Endothelial cell of umbilical vein (primary cell): ENCODE measurements around the gene SLC22A23. TPM values are rescaled to one million over a fixed set of nuclear protein-coding genes. Genes with fewer than 3 reads are reported as not detected.

Source experiments
- BruUV-seq: library from RNA; stranded (reverse); fragments of 400-500 nt; replicated peaks from 2 replicates; lab custom pipeline; 2021; lab: Mats Ljungman, UMichigan
- CTCF ChIA-PET: fragments of 300-600, 350-600 bp; sonication (Branson Sonifier 250); formaldehyde crosslinking; loops from one replicate; lab custom pipeline; 2021; ENCODE audit warnings: antibody characterized with exemption, inconsistent platforms; lab: Charles Lee
- POLR2A ChIA-PET: fragments of 300-600, 350-600 bp; sonication (Branson Sonifier 250); formaldehyde crosslinking; loops from one replicate; lab custom pipeline; 2021; ENCODE audit warnings: antibody characterized with exemption, inconsistent platforms; lab: Charles Lee
- DNase-seq: peaks from one replicate; pipeline ENCODE4 v3.0.0-alpha.2; 2011; ENCODE audit warnings: low read depth, low spot score
- FAIRE-seq: peaks from 2 replicates; lab custom pipeline; 2011; peaks lifted over from hg19 to GRCh38; lab: Jason Lieb, UNC
- H2AFZ ChIP-seq: 2 replicates; pipeline ENCODE4 v1.6.0; 2012; ENCODE audit warnings: low read depth, low read length, control low read depth, inconsistent platforms
- H3K27ac ChIP-seq: 2 replicates; pipeline ENCODE4 v1.5.1; 2011; ENCODE audit warnings: low read depth, mild to moderate bottlenecking, control low read depth, low read length, moderate library complexity; ENCODE audit not compliant: insufficient read depth
- H3K27me3 ChIP-seq, 2 experiments: 2 replicates each; pipeline versions ENCODE4 v1.6.0 to v1.6.1; 2011; ENCODE audit warnings: low read length in 2 of 2, mixed read lengths in 1 of 2; ENCODE audit not compliant: control insufficient read depth in 2 of 2, insufficient read depth in 2 of 2
- H3K36me3 ChIP-seq, 2 experiments: 2 replicates in 1 of 2; 3 replicates in 1 of 2; pipeline ENCODE4 v1.5.1; 2011; ENCODE audit warnings: low read length in 2 of 2, mild to moderate bottlenecking in 1 of 2, moderate library complexity in 1 of 2; ENCODE audit not compliant: control insufficient read depth in 2 of 2, insufficient read depth in 2 of 2; ENCODE audit errors: extremely low read depth in 1 of 2
- H3K4me1 ChIP-seq: 3 replicates; pipeline ENCODE4 v1.5.1; 2011; ENCODE audit warnings: mild to moderate bottlenecking, low read length; ENCODE audit not compliant: control insufficient read depth, insufficient read depth; ENCODE audit errors: extremely low read depth
- H3K4me2 ChIP-seq: 2 replicates; pipeline ENCODE4 v1.6.1; 2011; ENCODE audit warnings: low read length, control low read depth, mixed read lengths; ENCODE audit not compliant: insufficient read depth
- H3K4me3 ChIP-seq, 3 experiments: fragments of 200-600 bp in 1 of 3; sonication (generic), shearing (Covaris generic) in 1 of 3; replicated peaks in 1 of 3; 2 replicates each; pipeline ENCODE4 v1.5.1; 2011 to 2016; ENCODE audit warnings: control low read depth in 3 of 3, low read length in 3 of 3, mild to moderate bottlenecking in 2 of 3, inconsistent platforms in 1 of 3, low read depth in 1 of 3, moderate library complexity in 1 of 3; ENCODE audit not compliant: insufficient read depth in 1 of 3
- H3K79me2 ChIP-seq: 2 replicates; pipeline ENCODE4 v1.6.0; 2012; ENCODE audit warnings: low read length, inconsistent platforms; ENCODE audit not compliant: control insufficient read depth, insufficient read depth
- H3K9ac ChIP-seq: replicated peaks from 2 replicates; pipeline ENCODE3; 2011; ENCODE audit warnings: low read length, control low read depth; ENCODE audit not compliant: insufficient read depth; ENCODE audit errors: extremely low read depth
- H3K9me1 ChIP-seq: replicated peaks from 3 replicates; pipeline ENCODE4 v1.6.0; 2011; ENCODE audit warnings: mild to moderate bottlenecking, low read length; ENCODE audit not compliant: control insufficient read depth, insufficient read depth; ENCODE audit errors: extremely low read depth
- H3K9me3 ChIP-seq: replicated peaks from 2 replicates; pipeline ENCODE4 v1.5.1; 2012; ENCODE audit warnings: low read length, inconsistent platforms; ENCODE audit not compliant: control insufficient read depth, insufficient read depth
- H4K20me1 ChIP-seq: replicated peaks from 2 replicates; pipeline ENCODE3; 2011; ENCODE audit warnings: mild to moderate bottlenecking, low read length; ENCODE audit not compliant: control insufficient read depth, insufficient read depth; ENCODE audit errors: extremely low read depth
- EZH2 ChIP-seq: IDR thresholded peaks from 2 replicates; pipeline ENCODE4 v1.6.1; 2012; ENCODE audit warnings: borderline replicate concordance, low read depth, mild to moderate bottlenecking, moderate library complexity, low read length, inconsistent platforms; ENCODE audit not compliant: severe bottlenecking
- FOS ChIP-seq: IDR thresholded peaks from 2 replicates; pipeline ENCODE4 v1.6.1; 2011; ENCODE audit warnings: mild to moderate bottlenecking, low read length, moderate library complexity, borderline replicate concordance; ENCODE audit not compliant: insufficient read depth
- GATA2 ChIP-seq: IDR thresholded peaks from 2 replicates; pipeline ENCODE4 v1.7.0; 2011; ENCODE audit warnings: low read depth, mild to moderate bottlenecking, moderate library complexity, mixed read lengths, low read length; ENCODE audit not compliant: insufficient read length, insufficient read depth
- JUN ChIP-seq: IDR thresholded peaks from 2 replicates; pipeline ENCODE4 v1.6.1; 2011; ENCODE audit warnings: borderline replicate concordance, low read depth; ENCODE audit not compliant: insufficient read length, insufficient read depth
- MYC ChIP-seq: IDR thresholded peaks from one replicate; pipeline ENCODE4 v1.6.1; 2011; ENCODE audit warnings: mild to moderate bottlenecking, low read depth, low read length
- POLR2A ChIP-seq: IDR thresholded peaks from 2 replicates; pipeline ENCODE4 v1.6.1; 2012; ENCODE audit warnings: low read depth, mild to moderate bottlenecking, control low read depth, low read length
- POLR2AphosphoS5 ChIP-seq: IDR thresholded peaks from 2 replicates; pipeline ENCODE4 v1.6.1; 2012; ENCODE audit warnings: low read depth, mild to moderate bottlenecking, control low read depth, low read length, moderate library complexity; ENCODE audit not compliant: insufficient read depth
- dilution Hi-C: fragments of 300-500 bp; cut with MboI; formaldehyde crosslinking; loops from one replicate; pipeline ENCODE4 v1.15.0; 2019; ENCODE audit warnings: low sequenced_read_pairs; ENCODE audit not compliant: extremely low pct_ligation_motif_present
- intact Hi-C: fragments of 100-400 bp; cut with micrococcal nuclease; formaldehyde crosslinking; loops from one replicate; pipeline ENCODE4 v1.10.0; 2022
- polyA plus RNA-seq, 4 experiments: library from polyadenylated mRNA; depleted of rRNA in 3 of 4; stranded (reverse) in 3 of 4; unstranded in 1 of 4; fragments of >200 nt; gene quantifications; 2 replicates each; pipeline versions ENCODE4 v1.2.1 to v1.2.3, GENCODE V29; 2011 to 2012; ENCODE audit warnings: missing spikeins in 1 of 4
- total RNA-seq: library from RNA; stranded (reverse); gene quantifications from 2 replicates; pipeline ENCODE4 v1.2.3, GENCODE V29; 2021
- TF ChIP-seq, protein P1 (sequence below): IDR thresholded peaks from 2 replicates; pipeline ENCODE4 v1.6.1; 2011; ENCODE audit not compliant: insufficient read depth, insufficient read length
- TF ChIP-seq, protein P2 (sequence below), 2 donors: IDR thresholded peaks; 1 replicate in 1 of 2; 2 replicates in 1 of 2; pipeline ENCODE4 v1.5.1; 2011; ENCODE audit warnings: low read length in 2 of 2, mild to moderate bottlenecking in 2 of 2, moderate library complexity in 2 of 2, control low read depth in 1 of 2, inconsistent platforms in 1 of 2, low read depth in 1 of 2; ENCODE audit not compliant: insufficient read depth in 1 of 2; ENCODE audit errors: extremely low read depth in 1 of 2

SLC22A23 gene
- total and polyA plus RNA-seq, 2 donors (not counting 3 experiments of a cell fraction or from before 2014, with no cell fraction given): 4.2 to 14.3 TPM

DNA sequence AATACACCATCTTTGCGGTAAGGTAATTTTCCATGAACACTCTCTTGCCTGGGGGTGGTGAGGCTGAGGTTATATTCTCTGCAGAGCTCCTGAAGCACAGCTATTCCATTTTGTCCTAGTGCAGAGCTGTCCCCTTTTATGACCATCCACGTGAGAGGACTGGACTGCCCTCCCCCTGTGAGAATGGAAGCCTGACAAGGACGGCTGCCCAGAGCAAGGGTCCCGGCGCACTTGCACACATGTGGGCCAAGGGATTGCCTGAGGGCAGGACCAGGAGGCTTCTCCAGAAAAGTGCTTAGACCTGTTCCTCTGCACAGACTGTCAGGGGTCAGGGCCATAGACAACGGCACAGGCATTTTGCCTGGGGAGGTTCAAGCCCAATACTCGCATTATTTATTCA is 48.2 kb downstream of the SLC22A23 start:
- intact Hi-C loops (no loop called here), dilution Hi-C loops (no loop called here)
- no peaks in the 10 kb centered on the region for H3K4me1 ChIP-seq
- no peaks in the 10 kb centered on the region for H4K20me1 ChIP-seq
- no peaks in the 10 kb centered on the region for H3K9me3 ChIP-seq
- H3K4me2 ChIP-seq: no peak overlapping the region
- BruUV-seq: no TSS peak
- ChIA-PET POLR2A (no interaction called here), CTCF (interaction anchor here (1.6 kb wide), 1 partner anchor 306 kb away, joined by 3 read pairs; no protein-coding TSS in a partner anchor)
- H3K9ac ChIP-seq: no peak overlapping the region
- TF ChIP-seq, protein P1, sequence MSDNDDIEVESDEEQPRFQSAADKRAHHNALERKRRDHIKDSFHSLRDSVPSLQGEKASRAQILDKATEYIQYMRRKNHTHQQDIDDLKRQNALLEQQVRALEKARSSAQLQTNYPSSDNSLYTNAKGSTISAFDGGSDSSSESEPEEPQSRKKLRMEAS: no peak
- TF ChIP-seq POLR2A: no peak
- no peak for TF ChIP-seq EZH2
- no peak for TF ChIP-seq FOS
- no peak for TF ChIP-seq GATA2
- TF ChIP-seq MYC: no peak
- TF ChIP-seq, protein P2, sequence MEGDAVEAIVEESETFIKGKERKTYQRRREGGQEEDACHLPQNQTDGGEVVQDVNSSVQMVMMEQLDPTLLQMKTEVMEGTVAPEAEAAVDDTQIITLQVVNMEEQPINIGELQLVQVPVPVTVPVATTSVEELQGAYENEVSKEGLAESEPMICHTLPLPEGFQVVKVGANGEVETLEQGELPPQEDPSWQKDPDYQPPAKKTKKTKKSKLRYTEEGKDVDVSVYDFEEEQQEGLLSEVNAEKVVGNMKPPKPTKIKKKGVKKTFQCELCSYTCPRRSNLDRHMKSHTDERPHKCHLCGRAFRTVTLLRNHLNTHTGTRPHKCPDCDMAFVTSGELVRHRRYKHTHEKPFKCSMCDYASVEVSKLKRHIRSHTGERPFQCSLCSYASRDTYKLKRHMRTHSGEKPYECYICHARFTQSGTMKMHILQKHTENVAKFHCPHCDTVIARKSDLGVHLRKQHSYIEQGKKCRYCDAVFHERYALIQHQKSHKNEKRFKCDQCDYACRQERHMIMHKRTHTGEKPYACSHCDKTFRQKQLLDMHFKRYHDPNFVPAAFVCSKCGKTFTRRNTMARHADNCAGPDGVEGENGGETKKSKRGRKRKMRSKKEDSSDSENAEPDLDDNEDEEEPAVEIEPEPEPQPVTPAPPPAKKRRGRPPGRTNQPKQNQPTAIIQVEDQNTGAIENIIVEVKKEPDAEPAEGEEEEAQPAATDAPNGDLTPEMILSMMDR (IDR thresholded peaks at IDR 0.05; ENCODE audit: extremely low read depth in 1 of 2, insufficient read depth in 1 of 2, low read depth in 1 of 2, low read length in 2 of 2): no peak
- no peak for TF ChIP-seq JUN
- no peak for TF ChIP-seq POLR2AphosphoS5
- no peak overlapping the region for H3K4me3 ChIP-seq
- no peak for DNase-seq
- FAIRE-seq: no peak
- no peak overlapping the region for H2AFZ ChIP-seq
- H3K79me2 ChIP-seq: no peaks in the 10 kb centered on the region
- H3K27ac ChIP-seq: no peak overlapping the region
- no peaks in the 10 kb centered on the region for H3K36me3 ChIP-seq
- no peaks in the 10 kb centered on the region for H3K27me3 ChIP-seq
- no peaks in the 10 kb centered on the region for H3K9me1 ChIP-seq
